Measurements from ENCODE around the gene KNOP1.

DNA sequence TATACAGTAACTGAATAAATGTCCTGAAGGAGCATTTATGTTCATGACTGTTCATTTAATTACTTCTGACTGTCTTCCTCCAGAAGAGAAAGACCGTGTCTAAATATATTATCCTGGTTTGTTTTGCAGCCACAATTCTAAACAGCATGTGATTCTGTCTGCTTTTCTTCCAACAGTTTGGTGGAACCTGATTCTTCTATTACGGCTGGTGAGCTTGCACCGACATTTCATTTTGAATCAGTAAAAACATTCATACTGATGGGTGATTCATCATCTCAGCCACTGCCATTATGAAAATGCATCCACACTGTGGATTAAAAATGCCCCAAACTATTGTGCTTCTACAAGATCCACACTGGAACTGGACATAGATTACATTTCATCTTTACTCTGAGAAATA, 16.9 kb downstream of the KNOP1 start:
- TF ChIP-seq CTCF (IDR thresholded peaks at IDR 0.05; ENCODE audit: low read depth, low read length, poor library complexity, severe bottlenecking) (no peak), EZH2phosphoT487 (IDR thresholded peaks at IDR 0.05; ENCODE audit: borderline replicate concordance, low read length) (no peak)

All from DOHH2 (cell line).